Stimulated activated naive CD4-positive, alpha-beta T cell treated with Interleukin-2 at 50 U/mL for 16 hours (primary cell): ENCODE data around the gene ROBO4.

Source experiments
- DNase-seq: peaks from one replicate; lab custom pipeline; 2025; lab: John Stamatoyannopoulos, UW

The ROBO4 gene

GRCh38 chr11:124889191-124890091, 8.2 kb downstream of the ROBO4 start:
- no peak for DNase-seq

DNA sequence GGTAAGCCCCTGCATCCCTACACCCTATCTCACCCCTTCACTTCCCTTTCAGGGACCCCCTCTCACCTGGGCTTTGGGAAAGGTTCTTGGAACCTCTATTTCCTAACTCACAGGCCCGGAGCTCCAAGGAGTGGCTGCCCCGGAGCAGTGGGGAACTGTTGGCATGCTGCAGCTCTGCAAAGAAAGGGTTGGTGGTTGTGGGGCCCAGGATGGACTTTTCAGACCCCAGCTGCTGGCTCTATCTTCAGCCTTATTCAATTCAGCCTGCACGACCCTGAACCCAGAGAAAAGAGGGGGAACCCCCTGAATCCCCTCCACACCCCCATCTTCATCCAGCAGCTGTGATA, 10.0 kb downstream of the ROBO4 start:
- DNase-seq, result no peak

- no peak for DNase-seq
Observed at GRCh38 chr11:124886978-124887666, 10.5 kb downstream of the ROBO4 start.

- no peak for DNase-seq
Observed at GRCh38 chr11:124886476-124886875, 11.2 kb downstream of the ROBO4 start.

- no peak for DNase-seq
Observed at GRCh38 chr11:124884869-124885479, 12.7 kb downstream of the ROBO4 start.

- no peak for DNase-seq
Observed at GRCh38 chr11:124884340-124884739, 13.3 kb downstream of the ROBO4 start.

DNA sequence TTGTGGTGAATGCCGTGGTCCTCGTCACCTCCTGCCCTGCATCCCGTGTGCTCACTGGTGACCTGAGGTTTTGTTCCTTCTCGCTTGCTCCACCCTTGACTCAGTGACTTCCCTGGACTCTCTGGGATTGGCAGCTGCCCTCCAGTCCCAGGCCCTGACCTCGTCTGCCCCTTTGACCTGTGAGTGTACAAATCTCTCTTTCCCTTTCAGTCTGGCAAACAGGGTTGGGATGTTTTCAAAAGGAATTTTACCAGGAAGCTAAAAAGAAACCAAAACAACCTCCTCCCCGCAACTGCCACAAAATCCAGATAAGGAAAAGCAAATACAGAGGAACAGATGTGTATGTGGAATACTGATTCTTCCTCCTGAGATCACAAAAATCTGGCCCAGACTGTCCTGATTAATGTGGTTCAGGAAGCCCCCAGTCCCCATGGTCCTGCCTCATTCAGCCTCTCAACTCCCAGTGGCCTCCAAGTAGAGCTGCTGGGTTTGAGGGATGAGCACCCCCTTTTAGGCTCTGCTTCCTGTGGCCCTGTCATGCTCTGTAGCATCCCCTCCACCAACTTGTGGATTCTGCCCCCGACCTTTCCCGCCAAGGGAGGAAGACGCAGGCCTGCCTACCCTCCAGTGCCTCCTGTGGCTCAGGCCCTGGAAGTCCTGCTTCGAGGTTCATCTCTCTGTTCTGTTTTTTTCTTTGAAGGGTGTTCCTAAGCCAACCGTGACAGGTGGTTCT, 15.2 kb downstream of the ROBO4 start:
- DNase-seq, result no peak

- no peak for DNase-seq
Observed at GRCh38 chr11:124880958-124881357, 16.7 kb downstream of the ROBO4 start.

DNA sequence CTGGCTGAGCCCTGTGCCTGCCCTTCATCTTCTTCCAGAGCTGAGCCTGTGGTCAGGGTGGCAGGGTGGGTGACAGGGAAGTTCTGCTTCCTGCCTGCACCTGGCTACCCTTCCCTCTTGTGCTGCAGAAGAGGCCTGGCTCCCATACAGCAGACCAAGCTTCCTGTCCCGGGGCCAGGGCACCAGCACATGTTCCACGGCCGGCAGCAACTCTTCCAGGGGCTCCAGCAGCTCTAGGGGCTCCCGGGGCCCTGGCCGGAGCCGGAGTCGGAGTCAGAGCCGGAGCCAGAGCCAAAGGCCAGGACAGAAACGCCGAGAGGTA, 17.4 kb downstream of the ROBO4 start:
- no peak for DNase-seq

GRCh38 chr11:124879493-124880289, 18.0 kb downstream of the ROBO4 start:
- no peak for DNase-seq

GRCh38 chr11:124878759-124879492, 18.7 kb downstream of the ROBO4 start:
- DNase-seq, result no peak

DNA sequence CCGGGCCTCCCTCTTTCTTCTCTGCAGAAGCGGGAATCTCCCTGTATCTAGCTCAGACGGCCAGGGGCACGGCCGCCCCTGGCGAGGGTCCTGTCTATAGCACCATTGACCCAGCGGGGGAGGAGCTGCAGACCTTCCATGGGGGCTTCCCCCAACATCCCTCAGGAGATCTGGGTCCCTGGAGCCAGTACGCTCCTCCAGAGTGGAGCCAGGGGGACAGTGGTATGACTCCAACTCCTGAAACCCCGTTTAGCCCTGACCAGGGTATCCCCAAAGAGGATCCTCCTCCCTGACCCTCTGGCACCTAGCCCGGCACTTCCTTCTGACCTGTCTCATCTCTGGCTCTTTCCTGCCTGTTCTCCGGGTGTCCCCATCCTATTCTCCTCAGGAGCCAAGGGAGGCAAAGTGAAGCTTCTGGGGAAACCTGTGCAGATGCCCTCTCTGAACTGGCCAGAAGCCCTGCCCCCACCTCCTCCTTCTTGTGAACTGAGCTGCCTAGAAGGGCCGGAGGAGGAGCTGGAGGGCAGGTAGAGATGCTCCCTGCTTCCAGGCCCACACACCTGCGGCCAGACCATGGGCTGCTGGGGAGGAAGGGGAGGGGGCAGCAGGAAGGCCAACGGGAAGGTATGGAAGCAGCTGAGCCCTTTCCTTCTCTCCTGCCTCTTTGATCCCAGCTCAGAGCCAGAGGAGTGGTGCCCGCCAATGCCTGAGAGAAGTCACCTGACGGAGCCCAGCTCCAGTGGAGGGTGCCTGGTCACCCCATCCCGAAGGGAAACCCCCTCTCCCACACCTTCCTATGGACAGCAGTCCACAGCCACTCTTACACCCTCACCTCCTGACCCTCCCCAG, 19.5 kb downstream of the ROBO4 start:
- no peak for DNase-seq

- DNase-seq, result no peak
Observed at GRCh38 chr11:124877631-124877909, 20.1 kb downstream of the ROBO4 start.

DNA sequence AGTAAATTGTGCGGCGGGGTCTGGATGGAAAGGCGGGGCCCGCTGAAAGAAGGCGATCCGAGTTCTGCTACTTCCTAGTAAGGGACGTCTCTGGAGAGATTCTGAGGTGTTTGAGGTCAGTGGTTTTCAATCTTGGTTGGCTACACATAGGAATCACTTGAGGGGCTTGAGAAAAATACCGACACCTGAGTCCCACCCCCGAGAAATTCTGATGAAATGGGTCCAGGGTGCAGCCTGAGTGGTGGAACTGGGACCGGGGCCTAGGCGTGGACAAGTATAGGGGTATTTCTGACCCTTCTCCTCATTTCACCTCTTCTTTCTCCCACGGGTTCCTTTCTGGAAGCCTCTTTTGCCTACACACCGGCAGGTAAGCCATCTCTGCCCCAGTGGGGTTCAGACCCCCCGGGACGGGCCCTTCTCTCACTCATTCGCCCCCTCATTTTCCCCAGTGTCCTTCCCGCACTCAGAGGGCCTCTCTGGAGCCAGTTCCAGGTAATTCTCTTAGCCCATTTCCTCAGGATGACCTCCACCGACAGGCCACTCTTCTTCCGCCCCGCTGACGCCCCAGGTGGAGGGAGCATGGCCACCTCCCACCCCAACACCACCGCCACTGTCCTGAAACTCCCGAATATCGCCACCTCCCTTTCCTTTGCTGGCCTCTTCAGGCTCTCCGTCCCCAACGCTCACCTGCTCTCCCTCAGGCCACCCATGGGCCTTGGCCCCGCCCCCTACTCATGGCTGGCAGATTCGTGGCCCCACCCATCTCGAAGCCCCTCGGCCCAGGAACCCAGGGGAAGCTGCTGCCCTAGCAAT, 20.6 kb downstream of the ROBO4 start:
- no peak for DNase-seq

DNA sequence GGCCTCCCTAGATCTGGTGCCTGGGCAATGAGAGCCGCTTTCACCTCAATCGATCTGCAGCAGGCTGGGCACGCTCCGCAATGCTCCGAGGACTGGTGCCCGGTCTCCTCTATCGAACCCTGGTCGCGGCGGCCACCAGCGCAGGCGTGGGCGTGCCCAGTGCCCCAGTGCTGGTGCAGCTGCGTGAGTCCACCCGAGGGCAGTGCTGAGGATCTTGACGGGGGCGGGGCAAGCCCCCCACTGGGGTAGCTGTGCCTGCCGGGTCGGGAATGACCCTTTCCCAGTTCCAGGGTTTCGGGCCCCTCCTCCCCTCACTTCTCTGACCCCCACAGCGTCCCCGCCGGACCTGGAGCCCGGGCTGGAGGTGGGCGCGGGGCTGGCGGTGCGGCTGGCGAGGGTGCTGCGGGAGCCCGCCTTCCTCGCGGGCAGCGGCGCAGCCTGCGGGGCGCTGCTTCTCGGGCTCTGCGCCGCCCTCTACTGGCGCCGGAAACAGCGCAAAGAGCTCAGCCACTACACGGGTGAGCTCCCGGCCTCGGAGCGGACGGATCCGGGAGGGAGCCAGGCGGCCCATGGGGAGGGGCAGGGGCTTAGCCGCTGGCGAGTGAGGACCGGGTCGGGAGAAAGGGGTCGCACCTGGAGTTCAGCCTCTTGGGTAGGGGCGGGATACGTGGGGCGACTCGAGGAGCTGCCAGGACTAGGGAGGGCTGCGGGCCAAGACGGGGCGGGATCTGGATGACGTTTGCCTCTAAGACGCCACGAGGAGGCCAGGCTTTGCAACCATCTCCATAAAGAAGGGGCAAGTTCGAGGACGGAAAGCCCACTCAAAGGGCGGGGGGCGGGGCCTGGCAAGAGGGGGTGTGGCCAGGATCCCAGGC, 21.5 kb downstream of the ROBO4 start:
- DNase-seq, result peak; percentile 78

GRCh38 chr11:124875401-124875800, 22.3 kb downstream of the ROBO4 start:
- DNase-seq, result no peak

- DNase-seq, result no peak
Observed at GRCh38 chr11:124874571-124875255, 23.0 kb downstream of the ROBO4 start.

DNA sequence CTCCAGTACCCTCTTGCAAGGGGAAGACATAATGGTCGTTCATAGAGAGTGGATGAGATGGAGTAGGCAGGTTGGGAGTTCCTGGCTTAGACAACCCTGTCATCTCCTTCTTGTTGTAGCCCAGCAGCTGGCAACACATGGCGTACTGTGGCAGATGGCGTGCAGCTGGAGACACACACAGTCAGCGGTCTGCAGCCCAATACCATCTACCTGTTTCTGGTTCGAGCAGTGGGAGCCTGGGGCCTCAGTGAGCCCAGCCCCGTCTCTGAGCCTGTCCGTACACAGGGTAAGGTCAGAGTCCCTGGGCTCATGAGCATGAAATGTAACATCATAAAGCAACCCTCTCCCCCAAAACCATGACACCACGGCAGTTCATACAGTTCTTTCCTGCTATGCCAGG, 23.7 kb downstream of the ROBO4 start:
- DNase-seq, result no peak
